Choroid plexus epithelial cell (primary cell): Measurements from ENCODE around the gene AXIN2.
"Not testable (repeated sequence)": the region's sequence is repeated elsewhere in the genome, so short reads cannot be mapped to it uniquely, and the experiment has no call there.

Source experiments
- DNase-seq: peaks from one replicate; pipeline ENCODE4 v3.0.0-alpha.2; 2010; ENCODE audit warnings: low read depth
- H3K4me3 ChIP-seq: 2 replicates; pipeline ENCODE4 v1.5.1; 2011; ENCODE audit warnings: low read depth, mild to moderate bottlenecking, control low read depth, low read length, moderate library complexity
- CTCF ChIP-seq: conservative IDR thresholded peaks from 2 replicates; pipeline ENCODE4 v1.5.1; 2011; ENCODE audit warnings: low read depth, mild to moderate bottlenecking, control low read depth, inconsistent platforms, low read length, moderate library complexity

Gene AXIN2

GRCh38 chr17:65514082-65514481 is 47.4 kb downstream of the AXIN2 start:
- no peak for TF ChIP-seq CTCF
- no peak overlapping the region for H3K4me3 ChIP-seq
- DNase-seq = peak; percentile 54

- no peak overlapping the region for H3K4me3 ChIP-seq
- no peak for TF ChIP-seq CTCF
- DNase-seq = no peak
Measured at GRCh38 chr17:65511316-65511715, 50.1 kb downstream of the AXIN2 start.

- DNase-seq = no peak
- no peak for TF ChIP-seq CTCF
- no peak overlapping the region for H3K4me3 ChIP-seq
Measured at GRCh38 chr17:65509032-65509431, 52.4 kb downstream of the AXIN2 start.

- not testable (repeated sequence) for H3K4me3 ChIP-seq, DNase-seq
Measured at GRCh38 chr17:65504673-65505072, 56.8 kb downstream of the AXIN2 start.

- TF ChIP-seq CTCF = no peak
- no peak for DNase-seq
- H3K4me3 ChIP-seq = no peak overlapping the region
Measured at GRCh38 chr17:65504141-65504540, 57.3 kb downstream of the AXIN2 start.

- no peak overlapping the region for H3K4me3 ChIP-seq
- DNase-seq = no peak
- TF ChIP-seq CTCF = no peak
Measured at GRCh38 chr17:65503557-65503956, 57.9 kb downstream of the AXIN2 start.

- TF ChIP-seq CTCF = no peak
- H3K4me3 ChIP-seq = no peak overlapping the region
- no peak for DNase-seq
Measured at GRCh38 chr17:65498816-65499215, 62.6 kb downstream of the AXIN2 start.

GRCh38 chr17:65496801-65497200 is 64.6 kb downstream of the AXIN2 start:
- no peak for TF ChIP-seq CTCF
- no peak for DNase-seq
- H3K4me3 ChIP-seq = no peak overlapping the region
